ENCODE results near the gene SPHK2. TPM values are rescaled to one million over a fixed set of nuclear protein-coding genes. Genes with fewer than 3 reads are reported as not detected.
"Not testable (repeated sequence)": the region's sequence is repeated elsewhere in the genome, so short reads cannot be mapped to it uniquely, and the experiment has no call there.

The SPHK2 gene
- total RNA-seq, 4 donors from 2014 or later, result 28.0 to 34.7 (median 30.1) TPM

- Histone ChIP-seq H3K36me3 (no peaks in the 10 kb centered on the region), H3K4me1 (peaks cover 0 to 11% (median 6%) of the 10 kb centered on the region in 4 donors), H3K27me3 (no peaks in the 10 kb centered on the region), H3K27ac (no peak overlapping the region), H3K9me3 (no peaks in the 10 kb centered on the region), H3K4me3 (no peak overlapping the region)
- DNase-seq (ENCODE audit: low spot score in 2 of 2), result no peak
- 94 to 95% methylated on average over 13 of the region's 13 CpGs for WGBS, 2 donors
- TF ChIP-seq CTCF (IDR thresholded peaks at IDR 0.05), result no peak
- TF ChIP-seq POLR2A (IDR thresholded peaks at IDR 0.05), result no peak
- no peak for TF ChIP-seq EP300 (IDR thresholded peaks at IDR 0.05)
Observed at GRCh38 chr19:48676887-48677286, 57.6 kb downstream of the SPHK2 start.

- DNase-seq (ENCODE audit: low spot score in 2 of 2), result no peak
- H3K4me3 ChIP-seq, result no peak overlapping the region
- H3K9me3 ChIP-seq, result no peaks in the 10 kb centered on the region
- TF ChIP-seq POLR2A (IDR thresholded peaks at IDR 0.05) (no peak), CTCF (IDR thresholded peaks at IDR 0.05) (no peak)
- 68 to 71% methylated on average over 4 of the region's 4 CpGs for WGBS, 2 donors
- no peaks in the 10 kb centered on the region for H3K27me3 ChIP-seq
- peaks cover 0 to 13% (median 6%) of the 10 kb centered on the region in 4 donors for H3K4me1 ChIP-seq
- H3K27ac ChIP-seq, result no peak overlapping the region
- H3K36me3 ChIP-seq, result no peaks in the 10 kb centered on the region
Observed at GRCh38 chr19:48678201-48678600, 58.9 kb downstream of the SPHK2 start.

- 92 to 94% methylated on average over 18 to 19 of the region's 19 CpGs for WGBS, 2 donors
- H3K27me3 ChIP-seq; H3K9me3 ChIP-seq; H3K27ac ChIP-seq; H3K36me3 ChIP-seq; H3K4me3 ChIP-seq; DNase-seq (ENCODE audit: low spot score in 2 of 2): not testable (repeated sequence)
- peaks cover 0 to 22% (median 6%) of the 10 kb centered on the region in 4 donors for H3K4me1 ChIP-seq
Observed at GRCh38 chr19:48680006-48680405, 60.7 kb downstream of the SPHK2 start.

Other genes starting within 250 kb of the SPHK2 start
- gene KDELR1, start 228.0 kb upstream of the SPHK2 start, total RNA-seq, result 10 to 100 TPM; 51.3 to 78.6 (median 65.8) TPM
- under 1 TPM; 0.42 to 0.90 (median 0.51) TPM for gene GRIN2D, start 225.8 kb upstream of the SPHK2 start, total RNA-seq
- gene GRWD1, start 173.5 kb upstream of the SPHK2 start, total RNA-seq, result 10 to 100 TPM; 15.1 to 33.1 (median 29.7) TPM
- gene KCNJ14, start 163.9 kb upstream of the SPHK2 start, total RNA-seq, result 1 to 10 TPM in 2 of 4 donors, under 1 TPM in 2; 0.44 to 4.1 (median 1.5) TPM
- 100 to 1,000 TPM in 1 of 4 donors, 10 to 100 TPM in 3; 56.7 to 114 (median 65.1) TPM for gene CYTH2, start 150.1 kb upstream of the SPHK2 start, total RNA-seq
- 1 to 10 TPM in 1 of 4 donors, under 1 TPM in 2, not detected in 1; under 0.01 to 1.8 (median 0.59) TPM for gene LMTK3, start 107.7 kb upstream of the SPHK2 start, total RNA-seq
- not detected for gene SULT2B1, start 67.3 kb upstream of the SPHK2 start, total RNA-seq
- gene SPACA4, start 12.8 kb upstream of the SPHK2 start, total RNA-seq, result not detected
- not detected for gene FAM83E, start 4.4 kb upstream of the SPHK2 start, total RNA-seq
- 1,000 to 10,000 TPM; 2,253 to 3,141 (median 2,490) TPM for gene RPL18, start 328 bp upstream of the SPHK2 start, total RNA-seq
- gene DBP, start 17.9 kb downstream of the SPHK2 start, total RNA-seq, result 10 to 100 TPM in 2 of 4 donors, 1 to 10 TPM in 2; 2.4 to 20.1 (median 10.1) TPM
- 1 to 10 TPM; 3.1 to 5.4 (median 4.0) TPM for gene CA11, start 26.7 kb downstream of the SPHK2 start, total RNA-seq
- 1 to 10 TPM in 3 of 4 donors, under 1 TPM in 1; 0.78 to 6.9 (median 2.2) TPM for gene NTN5, start 53.5 kb downstream of the SPHK2 start, total RNA-seq
- under 1 TPM in 1 of 4 donors, not detected in 3; 0.44 TPM for gene FUT2, start 76.5 kb downstream of the SPHK2 start, total RNA-seq
- 1 to 10 TPM; 2.7 to 7.2 (median 5.9) TPM for gene MAMSTR, start 100.2 kb downstream of the SPHK2 start, total RNA-seq
- 10 to 100 TPM; 12.3 to 23.3 (median 19.8) TPM for gene RASIP1, start 121.1 kb downstream of the SPHK2 start, total RNA-seq
- gene IZUMO1, start 127.4 kb downstream of the SPHK2 start, total RNA-seq, result under 1 TPM in 2 of 4 donors, not detected in 2; 0.21 to 0.30 TPM
- gene FUT1, start 133.1 kb downstream of the SPHK2 start, total RNA-seq, result 1 to 10 TPM in 3 of 4 donors, under 1 TPM in 1; 0.98 to 4.2 (median 2.4) TPM
- gene FGF21, start 136.0 kb downstream of the SPHK2 start, total RNA-seq, result not detected
- gene BCAT2, start 191.5 kb downstream of the SPHK2 start, total RNA-seq, result 100 to 1,000 TPM in 1 of 4 donors, 10 to 100 TPM in 3; 75.8 to 108 (median 88.3) TPM
- gene HSD17B14, start 217.0 kb downstream of the SPHK2 start, total RNA-seq, result 10 to 100 TPM; 20.1 to 34.5 (median 26.3) TPM
- gene PLEKHA4, start 249.1 kb downstream of the SPHK2 start, total RNA-seq, result 100 to 1,000 TPM; 211 to 444 (median 282) TPM